GM21825 (cell line): Measurements from ENCODE around the gene TMEM30B.

ENCODE experiments used
- ATAC-seq: cut with Tn5 transposase; IDR thresholded peaks from one replicate; pipeline ENCODE4 v1.9.1; 2021; ENCODE audit warnings: mild to moderate bottlenecking, moderate library complexity; ENCODE audit not compliant: unreplicated experiment

The TMEM30B gene

DNA sequence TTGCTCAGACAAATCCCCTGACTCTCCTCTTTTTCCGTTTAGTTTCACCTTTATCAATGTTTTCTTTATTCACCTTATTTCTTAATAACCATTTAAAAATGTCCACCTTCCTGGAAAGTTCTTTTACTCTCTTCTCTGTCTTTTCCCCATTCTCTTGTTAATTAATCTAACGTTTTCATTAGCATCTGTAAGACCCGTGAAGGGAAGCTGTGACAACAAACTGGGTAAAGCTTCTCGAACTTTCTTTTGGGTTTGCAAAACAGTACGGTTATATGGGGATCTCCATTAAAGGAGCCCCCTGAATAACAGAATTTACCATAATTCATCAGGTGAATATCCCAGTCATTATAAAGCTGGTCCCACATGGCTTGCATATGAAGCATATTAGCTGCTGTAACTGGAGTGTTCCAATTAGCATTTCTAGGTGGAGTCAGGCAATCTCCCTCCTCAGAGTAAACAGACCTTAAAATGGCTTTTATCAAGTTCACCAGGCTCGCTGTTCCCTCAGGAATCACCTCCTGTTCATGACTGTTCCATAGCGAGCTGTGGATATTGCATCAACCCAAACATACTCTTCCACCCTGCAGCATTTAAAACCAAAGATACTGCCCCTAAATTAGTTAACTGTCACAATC, 42.4 kb downstream of the TMEM30B start:
- no peak for ATAC-seq

- ATAC-seq: no peak
Observed at GRCh38 chr14:61234215-61234916, 46.8 kb downstream of the TMEM30B start.

DNA sequence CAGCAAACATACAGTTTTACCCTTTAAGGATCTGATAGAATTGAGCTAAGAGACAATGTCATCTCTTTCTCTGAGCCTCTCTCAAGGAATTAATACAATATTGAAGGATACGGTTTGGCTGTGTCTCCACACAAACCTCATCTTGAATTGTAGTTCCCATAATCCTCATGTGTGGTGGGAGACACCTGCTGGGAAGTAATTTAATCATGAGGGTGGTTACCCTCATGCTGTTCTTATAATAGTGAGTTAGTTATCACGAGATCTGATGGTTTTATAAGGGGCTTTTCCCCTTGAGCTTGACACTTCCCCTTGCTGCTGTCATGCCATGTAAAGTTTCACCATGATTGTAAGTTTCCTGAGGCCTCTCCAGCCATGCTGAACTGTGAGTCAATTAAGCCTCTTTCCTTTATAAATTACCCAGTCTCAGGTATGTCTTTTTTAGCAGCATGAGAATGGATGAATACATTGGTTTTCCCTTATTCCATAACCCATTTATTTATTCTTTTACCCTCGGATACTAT, 47.6 kb downstream of the TMEM30B start:
- ATAC-seq: no peak

DNA sequence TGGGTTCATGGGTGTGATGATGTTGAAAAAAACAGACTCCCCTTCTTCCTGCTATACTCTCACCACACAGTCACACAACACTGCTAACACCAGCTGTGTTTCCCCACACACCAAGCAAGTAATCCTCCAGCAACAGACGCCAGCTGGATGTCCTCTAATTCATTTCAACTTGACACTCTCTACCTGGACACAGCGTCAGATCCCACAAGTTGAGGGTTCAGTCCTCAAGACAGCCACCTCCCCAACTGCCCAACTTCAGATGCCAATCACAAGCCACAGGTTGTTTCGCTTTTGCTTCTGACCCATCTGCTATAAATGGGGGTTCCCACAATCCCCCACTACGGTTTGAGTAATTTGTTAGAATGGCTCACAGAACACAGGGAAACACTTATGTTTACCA, 49.3 kb downstream of the TMEM30B start:
- no peak for ATAC-seq

GRCh38 chr14:61229981-61230380, 51.2 kb downstream of the TMEM30B start:
- no peak for ATAC-seq

DNA sequence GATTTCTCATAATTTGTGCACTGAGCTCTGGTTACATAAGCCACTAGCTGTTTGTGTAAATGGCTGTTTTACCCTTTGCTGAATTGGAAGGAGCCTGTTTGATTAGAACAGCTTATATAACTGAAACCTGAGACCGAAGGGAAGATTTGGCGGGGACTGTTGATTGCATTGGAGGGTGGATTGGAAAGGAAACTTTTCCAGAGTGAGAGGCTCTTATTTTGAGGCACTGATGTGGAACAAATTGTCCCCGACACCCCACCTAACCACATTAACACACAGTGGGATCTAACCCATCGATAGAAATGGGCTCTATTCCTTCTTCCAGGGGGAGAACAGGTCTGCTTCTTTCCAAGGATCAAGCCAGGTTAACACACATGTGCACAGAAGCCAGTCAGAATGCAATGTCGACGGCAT, 51.7 kb downstream of the TMEM30B start:
- ATAC-seq: no peak

DNA sequence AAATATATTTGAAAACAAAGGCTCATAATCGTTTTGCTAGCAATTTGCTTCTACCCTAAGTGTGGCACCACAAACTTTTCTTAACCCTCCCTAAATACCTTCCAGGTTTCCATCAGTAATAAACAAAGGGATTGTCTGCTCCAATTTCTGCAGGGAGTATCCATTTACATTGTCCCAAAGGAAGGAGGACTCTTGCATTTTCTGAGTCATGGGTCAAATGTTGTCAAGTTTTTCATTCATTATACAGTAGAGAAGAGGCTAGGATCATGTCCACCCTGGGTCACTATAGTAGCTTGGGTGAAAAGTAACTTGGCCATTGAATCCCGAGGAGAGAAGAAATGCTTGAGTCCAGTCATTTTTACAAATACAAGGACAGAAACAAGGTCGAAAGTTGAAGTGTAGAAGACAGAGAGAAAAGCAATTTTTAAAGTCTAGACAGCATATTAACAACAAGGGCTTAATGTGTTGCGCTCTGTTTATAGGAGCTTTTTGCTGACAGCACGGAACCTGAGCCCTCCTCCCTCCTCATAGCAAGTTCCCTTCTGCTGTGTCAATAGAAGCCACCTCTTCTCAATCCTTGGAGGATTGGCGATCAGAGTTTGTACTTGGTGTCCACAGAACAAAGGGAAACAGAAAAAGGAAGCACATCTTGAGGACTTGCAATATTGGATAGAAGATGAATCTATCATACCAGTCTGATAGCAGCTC, 53.1 kb downstream of the TMEM30B start:
- ATAC-seq: no peak
